Measurements from ENCODE around the gene MECR.
"Not testable (repeated sequence)": the region's sequence is repeated elsewhere in the genome, so short reads cannot be mapped to it uniquely, and the experiment has no call there.

MECR gene

GRCh38 chr1:29233693-29234092 lies 3.0 kb upstream of the MECR start:
- FAIRE-seq (no peak), DNase-seq (ENCODE audit: insufficient read length) (no peak)

GRCh38 chr1:29232387-29232786 lies 1.7 kb upstream of the MECR start:
- DNase-seq (ENCODE audit: insufficient read length) (no peak), FAIRE-seq (no peak)
- TF ChIP-seq POLR2A (IDR thresholded peaks at IDR 0.05; ENCODE audit: low read depth, low read length) (no peak), TAF1 (IDR thresholded peaks at IDR 0.05; ENCODE audit: borderline replicate concordance, low read depth, low read length) (no peak), POLR2AphosphoS5 (IDR thresholded peaks at IDR 0.05; ENCODE audit: low read depth, low read length) (no peak)

More at GRCh38 chr1:29233693-29234092, 3.0 kb upstream of the MECR start:
- no peak for TF ChIP-seq TAF1 (IDR thresholded peaks at IDR 0.05; ENCODE audit: borderline replicate concordance, low read depth, low read length)
- TF ChIP-seq POLR2A (IDR thresholded peaks at IDR 0.05; ENCODE audit: low read depth, low read length), result no peak
- no peak for TF ChIP-seq POLR2AphosphoS5 (IDR thresholded peaks at IDR 0.05; ENCODE audit: low read depth, low read length)

GRCh38 chr1:29230204-29230552 lies 556 bp downstream of the MECR start:
- DNase-seq (ENCODE audit: insufficient read length) (no peak), FAIRE-seq (no peak)
- no peak for TF ChIP-seq POLR2A (IDR thresholded peaks at IDR 0.05; ENCODE audit: low read depth, low read length)
- TF ChIP-seq TAF1 (IDR thresholded peaks at IDR 0.05; ENCODE audit: borderline replicate concordance, low read depth, low read length), result no peak
- TF ChIP-seq POLR2AphosphoS5 (IDR thresholded peaks at IDR 0.05; ENCODE audit: low read depth, low read length), result no peak

- FAIRE-seq (no peak), DNase-seq (ENCODE audit: insufficient read length) (no peak)
- TF ChIP-seq POLR2AphosphoS5 (IDR thresholded peaks at IDR 0.05; ENCODE audit: low read depth, low read length), result no peak
- TF ChIP-seq POLR2A (IDR thresholded peaks at IDR 0.05; ENCODE audit: low read depth, low read length), result no peak
- TF ChIP-seq TAF1 (IDR thresholded peaks at IDR 0.05; ENCODE audit: borderline replicate concordance, low read depth, low read length), result no peak
Observed at GRCh38 chr1:29227511-29227910, 3.2 kb downstream of the MECR start.

- TF ChIP-seq POLR2A (IDR thresholded peaks at IDR 0.05; ENCODE audit: low read depth, low read length) (no peak), TAF1 (IDR thresholded peaks at IDR 0.05; ENCODE audit: borderline replicate concordance, low read depth, low read length) (no peak), POLR2AphosphoS5 (IDR thresholded peaks at IDR 0.05; ENCODE audit: low read depth, low read length) (no peak)
Observed at GRCh38 chr1:29225361-29225760, 5.4 kb downstream of the MECR start.

GRCh38 chr1:29224356-29224837 lies 6.3 kb downstream of the MECR start:
- TF ChIP-seq POLR2AphosphoS5 (IDR thresholded peaks at IDR 0.05; ENCODE audit: low read depth, low read length) (no peak), POLR2A (IDR thresholded peaks at IDR 0.05; ENCODE audit: low read depth, low read length) (no peak), TAF1 (IDR thresholded peaks at IDR 0.05; ENCODE audit: borderline replicate concordance, low read depth, low read length) (no peak)
- DNase-seq (ENCODE audit: insufficient read length) (no peak), FAIRE-seq (no peak)

More at GRCh38 chr1:29225361-29225760, 5.4 kb downstream of the MECR start:
- DNase-seq (ENCODE audit: insufficient read length), result no peak
- FAIRE-seq, result no peak

- DNase-seq (ENCODE audit: insufficient read length) (no peak), FAIRE-seq (no peak)
- TF ChIP-seq TAF1 (IDR thresholded peaks at IDR 0.05; ENCODE audit: borderline replicate concordance, low read depth, low read length), result no peak
- TF ChIP-seq POLR2AphosphoS5 (IDR thresholded peaks at IDR 0.05; ENCODE audit: low read depth, low read length), result no peak
- TF ChIP-seq POLR2A (IDR thresholded peaks at IDR 0.05; ENCODE audit: low read depth, low read length), result no peak
Observed at GRCh38 chr1:29223521-29223920, 7.2 kb downstream of the MECR start.

- DNase-seq (ENCODE audit: insufficient read length), result no peak
- no peak for FAIRE-seq
- TF ChIP-seq TAF1 (IDR thresholded peaks at IDR 0.05; ENCODE audit: borderline replicate concordance, low read depth, low read length) (no peak), POLR2A (IDR thresholded peaks at IDR 0.05; ENCODE audit: low read depth, low read length) (no peak), POLR2AphosphoS5 (IDR thresholded peaks at IDR 0.05; ENCODE audit: low read depth, low read length) (no peak)
Observed at GRCh38 chr1:29222686-29223085, 8.0 kb downstream of the MECR start.

- not testable (repeated sequence) for DNase-seq (ENCODE audit: insufficient read length); FAIRE-seq
Observed at GRCh38 chr1:29222260-29222659, 8.5 kb downstream of the MECR start.

GRCh38 chr1:29221296-29221695 lies 9.4 kb downstream of the MECR start:
- FAIRE-seq, result no peak
- no peak for DNase-seq (ENCODE audit: insufficient read length)
- TF ChIP-seq POLR2A (IDR thresholded peaks at IDR 0.05; ENCODE audit: low read depth, low read length) (no peak), TAF1 (IDR thresholded peaks at IDR 0.05; ENCODE audit: borderline replicate concordance, low read depth, low read length) (no peak), POLR2AphosphoS5 (IDR thresholded peaks at IDR 0.05; ENCODE audit: low read depth, low read length) (no peak)

GRCh38 chr1:29218223-29218622 lies 12.5 kb downstream of the MECR start:
- no peak for DNase-seq (ENCODE audit: insufficient read length)
- TF ChIP-seq POLR2A (IDR thresholded peaks at IDR 0.05; ENCODE audit: low read depth, low read length) (no peak), POLR2AphosphoS5 (IDR thresholded peaks at IDR 0.05; ENCODE audit: low read depth, low read length) (no peak), TAF1 (IDR thresholded peaks at IDR 0.05; ENCODE audit: borderline replicate concordance, low read depth, low read length) (no peak)
- no peak for FAIRE-seq

- DNase-seq (ENCODE audit: insufficient read length) (no peak), FAIRE-seq (no peak)
- TF ChIP-seq POLR2AphosphoS5 (IDR thresholded peaks at IDR 0.05; ENCODE audit: low read depth, low read length) (no peak), TAF1 (IDR thresholded peaks at IDR 0.05; ENCODE audit: borderline replicate concordance, low read depth, low read length) (no peak)
Observed at GRCh38 chr1:29217633-29218032, 13.1 kb downstream of the MECR start.

- no peak for TF ChIP-seq POLR2AphosphoS5 (IDR thresholded peaks at IDR 0.05; ENCODE audit: low read depth, low read length)
- TF ChIP-seq POLR2A (IDR thresholded peaks at IDR 0.05; ENCODE audit: low read depth, low read length), result no peak
- TF ChIP-seq TAF1 (IDR thresholded peaks at IDR 0.05; ENCODE audit: borderline replicate concordance, low read depth, low read length), result no peak
- FAIRE-seq, result no peak
Observed at GRCh38 chr1:29213055-29213454, 17.7 kb downstream of the MECR start.

More at GRCh38 chr1:29213055-29213454, 17.7 kb downstream of the MECR start:
- no peak for DNase-seq (ENCODE audit: insufficient read length)

All from GM12892 (cell line).